GM18520 (cell line): ENCODE results near the gene SERPINF2.
"Not testable (repeated sequence)": the region's sequence is repeated elsewhere in the genome, so short reads cannot be mapped to it uniquely, and the experiment has no call there.

Source experiments
- ATAC-seq: cut with Tn5 transposase; IDR thresholded peaks from one replicate; pipeline ENCODE4 v1.9.1; 2021; ENCODE audit not compliant: unreplicated experiment

The SERPINF2 gene

GRCh38 chr17:1742371-1743087 is at the start of gene SERPINF2:
Gene SERPINF2, plus strand, starts transcription at chr17:1742871. Its CDS starts 2,125 bp downstream, at chr17:1744996.
- no peak for ATAC-seq

GRCh38 chr17:1693339-1693738 is 49.3 kb upstream of the SERPINF2 start:
- ATAC-seq = no peak

GRCh38 chr17:1695365-1695764 is 47.3 kb upstream of the SERPINF2 start:
- no peak for ATAC-seq

- no peak for ATAC-seq
Measured at GRCh38 chr17:1697681-1698080, 45.0 kb upstream of the SERPINF2 start.

GRCh38 chr17:1699891-1700290 is 42.8 kb upstream of the SERPINF2 start:
- not testable (repeated sequence) for ATAC-seq

GRCh38 chr17:1703063-1703462 is 39.6 kb upstream of the SERPINF2 start:
- ATAC-seq = no peak

GRCh38 chr17:1705004-1705403 is 37.7 kb upstream of the SERPINF2 start:
- ATAC-seq = no peak

- ATAC-seq = no peak
Measured at GRCh38 chr17:1707107-1707506, 35.6 kb upstream of the SERPINF2 start.

GRCh38 chr17:1708791-1709346 is 33.8 kb upstream of the SERPINF2 start:
- ATAC-seq = not testable (repeated sequence)

GRCh38 chr17:1709403-1709951 is 33.2 kb upstream of the SERPINF2 start:
- ATAC-seq = no peak

GRCh38 chr17:1709971-1710806 is 32.5 kb upstream of the SERPINF2 start, which contains the start of gene TLCD2:
Gene TLCD2, minus strand, starts transcription at chr17:1710377. Its CDS starts 135 bp downstream, at chr17:1710242.
- no peak for ATAC-seq

- no peak for ATAC-seq
Measured at GRCh38 chr17:1710807-1711553, 31.7 kb upstream of the SERPINF2 start.

GRCh38 chr17:1711804-1712203 is 30.9 kb upstream of the SERPINF2 start:
- no peak for ATAC-seq

GRCh38 chr17:1712271-1712670 is 30.4 kb upstream of the SERPINF2 start:
- no peak for ATAC-seq

GRCh38 chr17:1713160-1713877 is 29.4 kb upstream of the SERPINF2 start:
- no peak for ATAC-seq

- ATAC-seq = no peak
Measured at GRCh38 chr17:1713878-1714426, 28.7 kb upstream of the SERPINF2 start.

GRCh38 chr17:1714427-1714979 is 28.2 kb upstream of the SERPINF2 start:
- no peak for ATAC-seq

GRCh38 chr17:1714980-1715802 is 27.5 kb upstream of the SERPINF2 start:
- ATAC-seq = no peak

- no peak for ATAC-seq
Measured at GRCh38 chr17:1715803-1716075, 26.9 kb upstream of the SERPINF2 start.
